GM18508 (cell line): ENCODE data around the gene MYBPH.

ENCODE experiments used
- ATAC-seq: cut with Tn5 transposase; IDR thresholded peaks from one replicate; pipeline ENCODE4 v1.9.1; 2021; ENCODE audit warnings: moderate number of reproducible peaks; ENCODE audit not compliant: insufficient read depth, unreplicated experiment

Gene MYBPH

DNA sequence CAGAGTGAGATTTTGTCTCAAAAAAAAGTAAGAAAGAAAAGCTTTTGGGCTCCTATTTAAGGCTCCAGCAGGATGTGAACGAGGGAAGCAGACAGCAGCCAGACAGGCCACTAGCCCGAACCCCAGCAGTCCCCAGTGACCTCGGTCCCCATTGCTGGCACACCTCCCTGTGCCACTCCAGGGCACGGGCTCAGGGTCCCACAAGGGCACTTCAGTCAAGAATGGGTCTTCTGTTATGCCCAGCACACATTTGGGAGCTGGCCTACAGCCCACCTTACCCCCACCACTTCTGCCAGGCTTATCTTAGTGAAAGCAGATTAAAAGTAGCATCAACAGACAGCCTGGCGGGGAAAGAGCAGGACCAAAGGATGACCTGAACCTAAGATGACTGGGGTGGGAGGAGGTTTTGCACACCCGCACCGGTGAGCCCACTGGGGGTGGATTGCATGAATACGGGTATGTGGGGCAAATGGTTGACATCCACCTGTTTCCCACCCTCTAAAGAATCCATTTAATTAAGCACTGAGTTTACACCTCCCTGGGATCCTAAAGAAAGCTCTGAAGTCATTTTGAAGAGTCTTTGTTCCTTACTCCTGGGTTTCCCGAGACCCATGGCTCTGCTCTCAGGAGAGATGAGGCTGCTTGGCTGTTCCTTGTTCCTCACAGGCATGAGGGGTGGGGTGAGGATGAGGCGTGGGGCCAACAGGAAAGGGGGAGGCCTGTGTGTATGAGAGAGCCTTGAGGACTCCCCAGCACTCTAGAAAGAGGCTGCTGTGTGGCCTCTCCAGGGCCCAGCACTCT lies 6.2 kb upstream of the MYBPH start:
- no peak for ATAC-seq

DNA sequence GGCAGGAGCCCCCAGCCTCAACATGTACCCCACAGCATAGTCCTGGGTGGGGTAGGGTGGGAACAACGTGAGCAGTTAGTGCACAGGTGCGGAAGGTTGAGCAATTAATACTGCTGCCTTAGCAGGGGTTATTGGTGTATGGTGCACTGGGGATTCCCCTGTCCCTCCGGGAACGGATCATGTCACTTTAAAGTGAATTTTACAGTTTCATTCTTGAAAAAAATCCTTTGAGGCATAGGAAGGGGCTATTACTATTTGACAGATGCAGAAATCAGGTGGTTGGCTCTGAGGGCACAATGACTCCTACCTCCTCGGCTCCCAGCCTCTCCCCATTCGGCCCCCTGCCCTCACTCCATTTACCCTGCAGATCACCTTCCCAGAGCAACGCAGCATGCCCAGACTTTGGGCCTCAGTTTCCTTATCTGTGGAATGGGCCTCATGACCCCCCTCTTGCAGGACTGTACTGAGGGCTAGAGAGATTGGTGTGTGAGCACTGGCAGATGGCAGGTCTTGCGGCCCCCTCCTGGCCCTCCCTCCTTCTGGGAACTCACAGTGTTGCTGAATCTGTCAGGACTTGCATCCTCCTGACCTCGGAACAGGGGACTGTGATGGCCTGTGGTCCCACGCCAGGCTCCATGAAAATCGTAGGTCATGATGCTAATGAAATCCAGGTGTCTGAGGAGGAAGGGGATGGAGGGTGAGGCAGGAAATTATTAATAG lies 5.1 kb upstream of the MYBPH start:
- ATAC-seq: no peak

DNA sequence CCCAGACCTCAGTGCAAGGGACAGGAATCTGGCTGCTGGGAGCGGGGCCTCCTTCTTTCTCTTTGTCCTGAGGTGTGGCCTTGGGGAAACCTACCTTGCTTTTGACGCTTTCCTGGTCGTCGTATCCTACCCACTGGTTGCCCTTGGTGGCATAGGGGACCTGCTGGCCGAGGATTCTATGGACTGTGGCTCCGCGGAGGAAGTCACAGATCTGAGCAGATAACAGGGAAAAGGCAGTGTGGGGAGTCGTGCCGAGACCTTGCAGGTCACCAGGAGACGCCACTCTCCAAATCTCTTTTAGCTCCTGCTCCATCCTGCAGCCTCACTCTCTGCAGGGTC lies 4.0 kb upstream of the MYBPH start:
- no peak for ATAC-seq

GRCh38 chr1:203178821-203179666 lies 3.4 kb upstream of the MYBPH start:
- no peak for ATAC-seq

DNA sequence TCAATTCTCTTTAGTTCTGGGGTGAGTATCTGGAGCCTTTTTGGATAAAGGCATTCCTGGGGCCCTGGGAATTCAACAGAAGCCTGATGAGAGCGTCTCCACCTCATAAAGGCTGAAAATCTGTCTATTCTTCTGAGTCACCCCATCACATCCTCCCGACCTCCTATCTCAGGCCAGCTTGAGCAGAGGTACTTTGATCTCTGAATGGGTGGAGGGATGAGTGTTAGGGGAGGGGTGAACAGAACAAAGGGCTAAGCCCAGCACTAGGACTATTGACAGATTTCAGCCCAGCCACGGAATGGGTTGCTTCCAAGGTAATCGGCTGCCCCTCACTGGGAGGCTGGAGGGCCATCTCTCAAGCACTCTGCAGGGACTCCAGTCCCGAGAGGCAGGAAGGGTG lies 2.5 kb upstream of the MYBPH start:
- ATAC-seq: no peak

DNA sequence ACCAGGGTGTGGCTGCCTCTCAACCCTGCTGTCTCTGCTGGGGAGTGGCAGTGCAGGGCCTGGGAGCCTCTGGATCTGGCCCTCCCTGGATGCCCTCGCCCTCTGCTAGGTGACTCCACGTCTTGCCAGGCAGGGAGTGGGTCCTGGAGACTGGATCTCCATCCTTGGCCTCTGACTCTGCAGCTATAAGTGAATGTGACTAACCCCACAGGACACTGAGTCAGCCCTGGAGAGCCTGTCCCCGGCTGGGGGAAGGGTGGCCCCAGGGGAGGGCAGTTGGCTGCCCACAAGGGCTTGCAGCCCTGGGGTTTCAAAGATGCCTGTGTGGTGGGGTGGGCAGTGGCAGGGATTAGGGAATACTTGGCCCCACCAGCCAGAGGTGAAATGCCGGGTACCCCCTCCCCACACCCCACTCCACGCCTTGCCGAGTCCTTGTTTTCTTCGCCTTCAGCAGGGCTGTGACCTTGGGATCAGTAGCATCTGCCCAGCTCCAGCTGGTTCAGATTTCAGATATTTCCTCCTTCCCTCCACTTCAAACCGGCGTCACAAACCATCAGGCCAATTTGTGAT lies 1.9 kb upstream of the MYBPH start:
- no peak for ATAC-seq

GRCh38 chr1:203177036-203177405 lies 1.4 kb upstream of the MYBPH start:
- ATAC-seq: no peak

DNA sequence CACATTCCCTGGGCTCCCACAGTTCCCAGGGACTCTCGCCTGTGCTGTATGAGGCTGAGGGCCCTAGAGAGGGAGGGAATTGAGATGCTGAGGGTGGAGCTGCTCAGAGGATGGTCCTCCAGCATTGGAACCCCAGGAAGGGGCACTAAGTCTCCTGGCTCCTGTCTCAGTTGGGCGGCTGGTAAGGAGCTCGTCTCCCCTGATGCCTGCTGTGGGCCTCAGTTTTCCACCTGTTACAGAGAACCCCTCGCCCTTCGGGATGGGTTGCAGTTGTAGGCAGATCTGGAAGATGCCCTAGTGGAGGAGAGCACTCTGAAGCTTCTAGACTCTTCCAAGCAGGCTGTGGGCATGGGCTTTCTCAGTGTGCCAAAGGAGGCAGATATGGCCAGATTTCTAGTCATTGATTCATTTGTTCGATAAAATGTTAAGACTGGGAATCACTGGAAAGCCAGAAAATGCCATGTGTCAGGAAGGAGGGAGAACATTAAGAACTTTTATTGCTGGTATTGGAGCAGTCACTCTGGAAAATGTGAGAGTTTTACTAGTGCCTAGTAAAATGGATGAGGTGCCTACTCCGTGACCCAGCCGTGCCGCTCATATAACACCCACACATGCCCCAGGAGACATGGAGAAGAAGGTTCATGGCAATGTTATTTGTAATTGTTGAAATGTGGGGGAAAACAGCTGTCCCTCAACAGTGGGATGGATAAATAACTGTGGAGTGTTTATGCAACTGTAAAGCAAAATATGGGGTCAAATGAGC lies 828 bp upstream of the MYBPH start:
- no peak for ATAC-seq

DNA sequence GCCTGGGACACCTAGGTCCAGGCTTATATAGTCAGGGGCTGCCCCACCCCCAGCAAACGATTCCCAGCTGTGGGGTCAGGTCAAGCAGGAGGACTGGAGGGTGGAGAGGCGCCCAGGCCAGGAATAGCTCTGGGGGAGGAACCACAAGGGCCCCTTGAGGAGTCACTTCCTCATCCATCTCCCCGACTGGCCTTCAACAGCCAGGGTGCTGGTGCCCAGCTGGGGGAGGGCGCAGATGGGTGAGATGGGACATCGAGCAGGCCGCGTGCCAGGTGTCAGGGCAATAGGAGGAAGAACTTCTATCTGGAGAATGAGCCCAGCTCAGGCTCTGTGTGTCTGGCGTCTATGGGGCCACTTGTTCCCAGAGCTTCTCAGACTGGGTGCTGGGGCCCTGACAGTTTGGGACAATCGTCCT lies 208 bp upstream of the MYBPH start:
- no peak for ATAC-seq

GRCh38 chr1:203174324-203174985 lies 1.2 kb downstream of the MYBPH start:
- ATAC-seq: no peak

- ATAC-seq: peak; percentile 75
These were observed 2.1 kb downstream of the MYBPH start for GRCh38 chr1:203173566-203173965.

GRCh38 chr1:203173011-203173555 lies 2.5 kb downstream of the MYBPH start:
- ATAC-seq: no peak

GRCh38 chr1:203172184-203173010 lies 3.2 kb downstream of the MYBPH start:
- ATAC-seq: no peak

DNA sequence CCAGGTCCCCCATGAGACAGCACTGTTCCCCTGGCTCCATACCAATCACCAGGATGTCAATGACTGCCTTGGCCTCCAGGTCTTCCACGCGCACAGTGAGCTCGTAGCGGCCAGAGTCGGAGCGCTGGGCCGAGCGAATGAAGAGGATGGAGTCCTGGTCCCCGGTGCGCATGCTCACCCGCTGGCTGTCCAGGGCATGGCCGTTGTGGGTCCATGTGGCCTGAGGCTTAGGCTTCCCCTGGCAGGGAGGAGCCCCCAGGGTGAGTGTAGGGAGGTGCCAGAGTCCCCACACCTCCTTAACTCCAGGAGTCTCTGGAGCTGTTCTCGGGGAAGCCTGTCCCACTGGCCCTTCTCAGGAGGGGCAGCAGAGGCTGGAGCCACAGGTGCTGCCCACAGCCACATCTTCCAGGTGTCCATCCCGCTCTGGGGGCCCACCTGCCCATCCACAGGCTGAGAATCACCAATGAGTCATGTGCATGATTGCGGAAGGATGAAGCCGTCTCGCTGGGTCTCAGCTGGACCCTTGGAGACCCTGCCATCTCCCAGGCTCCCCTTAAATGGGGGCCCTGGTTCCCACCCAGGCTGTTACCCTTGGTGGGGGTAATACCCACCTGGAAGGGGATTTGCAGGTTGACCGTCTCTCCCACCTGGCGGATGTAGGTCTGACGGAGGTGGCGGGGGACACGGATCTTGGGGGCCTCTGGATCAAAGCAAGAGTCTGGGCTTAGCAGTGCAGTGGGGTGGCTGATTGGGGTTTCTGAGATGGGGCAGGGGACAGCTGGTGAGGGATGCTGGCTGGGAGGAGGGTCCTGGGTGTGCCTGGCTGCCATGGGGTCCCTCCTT lies 4.1 kb downstream of the MYBPH start:
- ATAC-seq: no peak

- ATAC-seq: no peak
These were observed 4.8 kb downstream of the MYBPH start for GRCh38 chr1:203170625-203171330.

GRCh38 chr1:203169770-203170520 lies 5.7 kb downstream of the MYBPH start:
- no peak for ATAC-seq
